ENCODE data around the gene EPS8L1.
"Not testable (repeated sequence)": the region's sequence is repeated elsewhere in the genome, so short reads cannot be mapped to it uniquely, and the experiment has no call there.

Gene EPS8L1

DNA sequence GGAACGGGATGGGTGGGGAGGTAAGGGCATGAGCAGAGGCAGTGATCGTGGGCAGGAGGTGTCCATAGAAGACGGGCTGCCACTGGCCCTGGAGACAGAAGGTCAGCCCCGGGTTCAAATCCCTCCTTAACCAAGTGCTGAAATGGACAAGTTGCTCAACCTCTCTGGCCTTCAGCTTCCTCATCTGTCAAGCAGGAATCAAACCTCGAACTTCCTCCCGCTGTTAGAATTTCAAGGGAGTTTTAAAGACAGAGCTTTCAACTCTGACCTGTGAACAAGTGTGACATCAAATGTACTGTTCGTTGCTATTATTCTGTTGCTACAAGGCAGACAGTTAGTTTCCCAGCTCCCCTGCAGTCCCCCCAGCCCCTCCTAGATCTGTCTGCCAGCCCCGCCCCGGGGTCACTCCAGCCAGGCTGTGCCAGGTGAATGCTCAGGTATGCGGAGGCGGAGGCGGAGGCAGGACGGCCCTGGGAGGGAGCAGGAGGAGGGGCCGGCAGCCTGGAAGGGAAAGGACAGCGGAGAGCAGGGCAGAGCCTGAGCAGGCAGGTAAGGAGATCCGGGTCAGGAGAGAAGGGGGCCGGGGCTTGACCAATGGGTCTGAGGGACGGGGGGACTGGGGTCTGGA, at the start of gene EPS8L1:
Gene EPS8L1 (plus strand): TSS at position 499 of the 628 bp plus-strand sequence. CDS start 576 bp downstream, outside the sequence.
- Histone ChIP-seq H3K4me3 (no peak within 1 kb of the TSS), H3K27ac (no peak within 1 kb of the TSS)
- TF ChIP-seq, protein P1, sequence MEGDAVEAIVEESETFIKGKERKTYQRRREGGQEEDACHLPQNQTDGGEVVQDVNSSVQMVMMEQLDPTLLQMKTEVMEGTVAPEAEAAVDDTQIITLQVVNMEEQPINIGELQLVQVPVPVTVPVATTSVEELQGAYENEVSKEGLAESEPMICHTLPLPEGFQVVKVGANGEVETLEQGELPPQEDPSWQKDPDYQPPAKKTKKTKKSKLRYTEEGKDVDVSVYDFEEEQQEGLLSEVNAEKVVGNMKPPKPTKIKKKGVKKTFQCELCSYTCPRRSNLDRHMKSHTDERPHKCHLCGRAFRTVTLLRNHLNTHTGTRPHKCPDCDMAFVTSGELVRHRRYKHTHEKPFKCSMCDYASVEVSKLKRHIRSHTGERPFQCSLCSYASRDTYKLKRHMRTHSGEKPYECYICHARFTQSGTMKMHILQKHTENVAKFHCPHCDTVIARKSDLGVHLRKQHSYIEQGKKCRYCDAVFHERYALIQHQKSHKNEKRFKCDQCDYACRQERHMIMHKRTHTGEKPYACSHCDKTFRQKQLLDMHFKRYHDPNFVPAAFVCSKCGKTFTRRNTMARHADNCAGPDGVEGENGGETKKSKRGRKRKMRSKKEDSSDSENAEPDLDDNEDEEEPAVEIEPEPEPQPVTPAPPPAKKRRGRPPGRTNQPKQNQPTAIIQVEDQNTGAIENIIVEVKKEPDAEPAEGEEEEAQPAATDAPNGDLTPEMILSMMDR (IDR thresholded peaks at IDR 0.05) = no peak
- DNase-seq (ENCODE audit: low spot score) = no peak

DNA sequence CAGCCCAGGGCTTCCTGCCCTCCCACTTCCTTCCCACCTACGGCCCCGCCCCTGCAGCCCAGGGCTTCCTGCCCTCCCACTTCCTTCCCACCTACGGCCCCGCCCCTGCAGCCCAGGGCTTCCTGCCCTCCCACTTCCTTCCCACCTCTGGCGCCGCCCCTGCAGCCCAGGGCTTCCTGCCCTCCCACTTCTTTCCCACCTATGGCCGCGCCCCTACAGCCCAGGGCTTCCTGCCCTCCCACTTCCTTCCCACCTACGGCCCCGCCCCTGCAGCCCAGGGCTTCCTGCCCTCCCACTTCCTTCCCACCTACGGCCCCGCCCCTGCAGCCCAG, 48.6 kb upstream of the EPS8L1 start:
- not testable (repeated sequence) for H3K27ac ChIP-seq; DNase-seq (ENCODE audit: low spot score); H3K4me3 ChIP-seq

- H3K27ac ChIP-seq = no peak overlapping the region
- H3K4me3 ChIP-seq = no peak overlapping the region
- TF ChIP-seq, protein P1 (IDR thresholded peaks at IDR 0.05) = no peak
- DNase-seq (ENCODE audit: low spot score) = no peak
These were observed 48.0 kb upstream of the EPS8L1 start for GRCh38 chr19:55027472-55028337.

GRCh38 chr19:55028757-55029156, 46.9 kb upstream of the EPS8L1 start:
- no peak for DNase-seq (ENCODE audit: low spot score)
- Histone ChIP-seq H3K27ac (no peak overlapping the region), H3K4me3 (no peak overlapping the region)
- TF ChIP-seq, protein P1 (IDR thresholded peaks at IDR 0.05) = no peak

DNA sequence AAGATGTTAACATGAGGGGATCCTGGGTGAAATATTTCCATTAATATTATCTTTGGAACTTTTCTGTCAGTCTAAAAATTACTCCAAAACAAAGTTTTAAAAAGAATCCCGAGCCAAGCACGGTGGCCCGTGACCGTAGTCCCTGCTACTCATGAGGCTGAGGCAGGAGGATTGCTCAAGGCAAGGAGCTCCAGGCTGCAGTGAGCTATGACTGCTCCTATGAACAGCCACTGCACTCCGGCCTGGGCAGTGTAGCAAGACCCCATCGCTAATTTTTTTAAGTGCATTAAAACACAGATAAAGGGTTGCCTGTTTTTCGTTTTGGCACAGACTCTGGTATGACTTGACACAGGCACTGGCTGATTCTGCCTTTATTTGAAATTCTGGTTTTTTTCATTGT, 44.5 kb upstream of the EPS8L1 start:
- no peak for DNase-seq (ENCODE audit: low spot score)
- no peak overlapping the region for H3K27ac ChIP-seq
- H3K4me3 ChIP-seq = no peak overlapping the region
- TF ChIP-seq, protein P1 (IDR thresholded peaks at IDR 0.05) = no peak

DNA sequence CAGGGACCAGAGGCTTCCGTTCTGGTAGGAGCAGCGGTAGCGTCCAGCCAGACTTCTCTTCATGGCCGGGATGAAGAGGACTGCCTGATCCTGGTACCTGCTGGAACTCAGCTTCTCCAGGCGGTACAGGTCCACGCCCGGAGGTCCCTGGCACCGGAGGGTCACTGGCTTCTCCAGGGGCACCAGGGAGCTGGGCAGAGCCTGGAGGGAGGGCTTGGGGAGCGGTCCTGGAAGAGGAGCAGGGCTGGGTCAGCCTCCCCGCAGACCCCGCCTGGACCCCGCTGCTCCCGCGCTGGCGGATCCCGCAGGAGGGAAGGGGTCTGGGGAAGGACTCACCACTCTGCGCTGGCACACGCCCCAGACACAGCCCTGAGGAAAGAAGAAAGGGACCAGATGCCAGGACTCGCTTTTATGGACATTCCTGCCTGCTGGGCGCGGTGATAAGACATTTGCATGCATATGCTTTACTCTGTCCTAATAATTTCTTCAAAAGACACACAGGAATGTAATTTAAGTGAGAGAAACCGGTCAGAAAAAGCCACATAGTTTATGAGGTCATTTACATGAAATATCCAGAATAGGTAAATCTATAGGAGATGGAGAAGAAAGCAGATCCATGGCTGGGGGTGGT, 43.4 kb upstream of the EPS8L1 start:
- Histone ChIP-seq H3K4me3 (no peak overlapping the region), H3K27ac (no peak overlapping the region)
- TF ChIP-seq, protein P1 (IDR thresholded peaks at IDR 0.05) = no peak
- no peak for DNase-seq (ENCODE audit: low spot score)

DNA sequence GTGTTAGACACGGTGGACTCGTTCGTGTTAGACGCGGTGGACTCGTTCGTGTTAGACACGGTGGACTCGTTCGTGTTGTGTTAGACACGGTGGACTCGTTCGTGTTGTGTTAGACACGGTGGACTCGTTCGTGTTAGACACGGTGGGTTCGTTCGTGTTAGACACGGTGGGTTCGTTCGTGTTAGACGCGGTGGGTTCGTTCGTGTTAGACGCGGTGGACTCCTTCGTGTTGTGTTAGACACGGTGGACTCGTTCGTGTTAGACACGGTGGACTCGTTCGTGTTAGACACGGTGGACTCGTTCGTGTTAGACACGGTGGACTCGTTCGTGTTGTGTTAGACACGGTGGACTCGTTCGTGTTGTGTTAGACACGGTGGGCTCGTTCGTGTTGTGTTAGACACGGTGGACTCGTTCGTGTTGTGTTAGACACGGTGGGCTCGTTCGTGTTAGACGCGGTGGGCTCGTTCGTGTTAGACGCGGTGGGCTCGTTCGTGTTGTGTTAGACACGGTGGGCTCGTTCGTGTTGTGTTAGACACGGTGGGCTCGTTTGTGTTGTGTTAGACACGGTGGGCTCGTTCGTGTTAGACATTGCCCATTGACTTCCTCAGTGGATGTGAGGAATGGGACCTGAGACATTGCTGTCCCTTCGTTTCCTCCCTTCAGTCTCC, 42.6 kb upstream of the EPS8L1 start:
- H3K27ac ChIP-seq; H3K4me3 ChIP-seq; DNase-seq (ENCODE audit: low spot score): not testable (repeated sequence)

All from coronary artery (tissue), 2 donors.